ENCODE results near the gene UNKL.
A peak's percentile ranks its signal among the peaks of the same experiment; 100 is the strongest.

GRCh38 chr16:1450218-1450617 lies 35.7 kb upstream of the UNKL start:
- peak in 1 of 3 donors; percentile 17 for TF ChIP-seq POLR2AphosphoS5 (IDR thresholded peaks at IDR 0.05)
- TF ChIP-seq, protein P1, sequence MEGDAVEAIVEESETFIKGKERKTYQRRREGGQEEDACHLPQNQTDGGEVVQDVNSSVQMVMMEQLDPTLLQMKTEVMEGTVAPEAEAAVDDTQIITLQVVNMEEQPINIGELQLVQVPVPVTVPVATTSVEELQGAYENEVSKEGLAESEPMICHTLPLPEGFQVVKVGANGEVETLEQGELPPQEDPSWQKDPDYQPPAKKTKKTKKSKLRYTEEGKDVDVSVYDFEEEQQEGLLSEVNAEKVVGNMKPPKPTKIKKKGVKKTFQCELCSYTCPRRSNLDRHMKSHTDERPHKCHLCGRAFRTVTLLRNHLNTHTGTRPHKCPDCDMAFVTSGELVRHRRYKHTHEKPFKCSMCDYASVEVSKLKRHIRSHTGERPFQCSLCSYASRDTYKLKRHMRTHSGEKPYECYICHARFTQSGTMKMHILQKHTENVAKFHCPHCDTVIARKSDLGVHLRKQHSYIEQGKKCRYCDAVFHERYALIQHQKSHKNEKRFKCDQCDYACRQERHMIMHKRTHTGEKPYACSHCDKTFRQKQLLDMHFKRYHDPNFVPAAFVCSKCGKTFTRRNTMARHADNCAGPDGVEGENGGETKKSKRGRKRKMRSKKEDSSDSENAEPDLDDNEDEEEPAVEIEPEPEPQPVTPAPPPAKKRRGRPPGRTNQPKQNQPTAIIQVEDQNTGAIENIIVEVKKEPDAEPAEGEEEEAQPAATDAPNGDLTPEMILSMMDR (IDR thresholded peaks at IDR 0.05 in 8 of 11, conservative IDR thresholded peaks at IDR 0.05 in 3 of 11), result no peak
